GM12891 (cell line): ENCODE results near the gene RPL31.

Experiments used
- POLR2A ChIP-seq: IDR thresholded peaks from 2 replicates; pipeline ENCODE4 v1.6.1; 2011; ENCODE audit warnings: low read depth, low read length, control low read depth
- POLR2AphosphoS5 ChIP-seq: IDR thresholded peaks from 2 replicates; pipeline ENCODE4 v1.6.1; 2011; ENCODE audit warnings: low read depth, low read length, control low read depth
- SPI1 ChIP-seq: IDR thresholded peaks from 2 replicates; pipeline ENCODE4 v1.6.1; 2011; ENCODE audit warnings: low read depth, low read length, control low read depth
- TAF1 ChIP-seq: IDR thresholded peaks from 2 replicates; pipeline ENCODE4 v1.6.1; 2011; ENCODE audit warnings: low read depth, low read length, control low read depth

DNA sequence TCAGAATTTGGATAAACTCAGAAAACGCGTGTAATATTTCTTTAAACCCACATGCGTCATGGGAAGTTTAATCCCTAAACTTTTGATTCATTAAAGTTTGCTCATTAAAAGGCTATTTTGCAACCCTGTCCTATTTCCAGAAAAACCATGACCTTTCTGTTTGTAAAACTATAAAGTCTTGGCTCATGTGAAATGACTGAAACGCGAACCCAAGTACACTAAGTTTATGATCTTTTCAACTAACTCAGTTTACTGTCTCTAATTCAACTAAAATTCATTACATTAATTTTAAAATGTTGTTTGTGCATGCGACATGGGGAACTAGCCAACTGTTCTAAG, 3.9 kb upstream of the RPL31 start:
- TF ChIP-seq POLR2A (no peak), TAF1 (no peak), POLR2AphosphoS5 (no peak), SPI1 (no peak)
